Fibroblast of lung (primary cell): ENCODE measurements around the gene SMARCA2. TPM values are rescaled to one million over a fixed set of nuclear protein-coding genes. Genes with fewer than 3 reads are reported as not detected.

ENCODE experiments used
- DNase-seq, 2 donors: peaks; one replicate each; pipeline versions ENCODE4 v3.0.0 to v3.0.0-alpha.2; 2010; ENCODE audit warnings: low read depth in 2 of 2
- H2AFZ ChIP-seq: 2 replicates; pipeline ENCODE4 v1.5.1; 2012; ENCODE audit warnings: low read length, control low read depth, inconsistent platforms
- H3K27ac ChIP-seq: 2 replicates; pipeline ENCODE4 v1.5.1; 2011; ENCODE audit warnings: low read length, control low read depth; ENCODE audit not compliant: insufficient read depth
- H3K27me3 ChIP-seq: 2 replicates; pipeline ENCODE4 v1.5.1; 2011; ENCODE audit warnings: mild to moderate bottlenecking, low read length; ENCODE audit not compliant: control insufficient read depth, insufficient read depth
- H3K36me3 ChIP-seq: 2 replicates; pipeline ENCODE4 v1.5.1; 2011; ENCODE audit warnings: low read length; ENCODE audit not compliant: control insufficient read depth, insufficient read depth
- H3K4me1 ChIP-seq: 2 replicates; pipeline ENCODE4 v1.5.1; 2011; ENCODE audit warnings: low read length; ENCODE audit not compliant: control insufficient read depth, insufficient read depth; ENCODE audit errors: extremely low read depth
- H3K4me2 ChIP-seq: 2 replicates; pipeline ENCODE4 v1.5.1; 2011; ENCODE audit warnings: low read length, control low read depth; ENCODE audit not compliant: insufficient read depth; ENCODE audit errors: extremely low read depth
- H3K4me3 ChIP-seq, 4 experiments: fragments of 200-600 bp in 1 of 4; sonication (generic) in 1 of 4; replicated peaks in 1 of 4; 2 replicates each; pipeline ENCODE4 v1.5.1; 2011 to 2016; ENCODE audit warnings: low read length in 4 of 4, low read depth in 3 of 4, mild to moderate bottlenecking in 3 of 4, control low read depth in 2 of 4, inconsistent platforms in 1 of 4, mixed read lengths in 1 of 4; ENCODE audit not compliant: insufficient read depth in 1 of 4; ENCODE audit errors: control extremely low read depth in 1 of 4
- H3K79me2 ChIP-seq: 2 replicates; pipeline ENCODE4 v1.5.1; 2012; ENCODE audit warnings: mild to moderate bottlenecking, low read length, inconsistent platforms; ENCODE audit not compliant: control insufficient read depth, insufficient read depth
- H3K9ac ChIP-seq: 2 replicates; pipeline ENCODE4 v1.5.1; 2011; ENCODE audit warnings: mild to moderate bottlenecking, low read length, control low read depth; ENCODE audit not compliant: insufficient read depth
- H3K9me3 ChIP-seq: 2 replicates; pipeline ENCODE4 v1.5.1; 2012; ENCODE audit warnings: low read depth, low read length; ENCODE audit not compliant: control insufficient read depth, insufficient read depth
- H4K20me1 ChIP-seq: 2 replicates; pipeline ENCODE4 v1.5.1; 2011; ENCODE audit warnings: low read length; ENCODE audit not compliant: control insufficient read depth, insufficient read depth; ENCODE audit errors: extremely low read depth
- EZH2 ChIP-seq: IDR thresholded peaks from 2 replicates; pipeline ENCODE4 v1.5.1; 2012; ENCODE audit warnings: low read length, control low read depth, mild to moderate bottlenecking; ENCODE audit errors: missing control alignments
- polyA plus RNA-seq, 2 donors: library from polyadenylated mRNA; depleted of rRNA in 1 of 2; stranded (reverse) in 1 of 2; unstranded in 1 of 2; fragments of >200 nt; gene quantifications; 2 replicates each; pipeline ENCODE4 v1.2.1, GENCODE V29; 2011 to 2012; ENCODE audit warnings: missing spikeins in 1 of 2
- total RNA-seq: library from RNA; depleted of rRNA; stranded (reverse); fragments of >200 nt; gene quantifications from 2 replicates; pipeline ENCODE4 v1.2.1, GENCODE V29; 2014
- TF ChIP-seq, protein P1 (sequence below), 2 donors: IDR thresholded peaks in 1 of 2; conservative IDR thresholded peaks in 1 of 2; 1 replicate in 1 of 2; 2 replicates in 1 of 2; pipeline ENCODE4 v1.5.1; 2011 to 2012; ENCODE audit warnings: low read length in 2 of 2, control low read depth in 1 of 2, inconsistent platforms in 1 of 2, low read depth in 1 of 2, mild to moderate bottlenecking in 1 of 2

SMARCA2 gene
- total and polyA plus RNA-seq, 2 donors (not counting 1 experiment from before 2014, with no cell fraction given) = 36.8 to 62.3 TPM

DNA sequence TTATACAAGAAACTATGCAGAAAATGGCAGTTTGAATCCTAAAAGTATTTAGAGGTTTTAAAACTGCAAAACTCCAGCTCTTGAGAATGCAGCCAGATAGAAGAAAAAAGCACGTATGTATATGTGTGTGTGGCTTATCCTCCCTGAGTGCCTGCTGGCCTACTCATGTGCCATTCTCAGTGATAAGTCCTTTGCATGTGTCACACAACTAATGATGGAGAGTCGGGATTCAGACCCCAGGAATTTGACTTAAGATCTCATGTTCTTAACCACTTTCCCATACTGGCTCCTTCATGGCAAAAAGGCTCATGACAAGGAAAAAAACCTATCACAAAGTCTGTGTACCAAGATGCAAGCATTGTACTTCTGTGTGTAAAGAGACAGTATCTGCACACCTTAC is 26.6 kb downstream of the SMARCA2 start:
- Histone ChIP-seq H3K27ac (no peak overlapping the region), H3K27me3 (no peaks in the 10 kb centered on the region), H3K9ac (no peak overlapping the region), H2AFZ (no peak overlapping the region), H3K9me3 (no peaks in the 10 kb centered on the region), H3K4me1 (no peaks in the 10 kb centered on the region), H3K36me3 (peaks cover 2% of the 10 kb centered on the region), H3K4me3 (no peak overlapping the region), H3K4me2 (no peak overlapping the region), H4K20me1 (no peaks in the 10 kb centered on the region), H3K79me2 (no peaks in the 10 kb centered on the region)
- peak in 1 of 2 donors; percentile 30 for DNase-seq
- TF ChIP-seq EZH2 = no peak
- TF ChIP-seq, protein P1, sequence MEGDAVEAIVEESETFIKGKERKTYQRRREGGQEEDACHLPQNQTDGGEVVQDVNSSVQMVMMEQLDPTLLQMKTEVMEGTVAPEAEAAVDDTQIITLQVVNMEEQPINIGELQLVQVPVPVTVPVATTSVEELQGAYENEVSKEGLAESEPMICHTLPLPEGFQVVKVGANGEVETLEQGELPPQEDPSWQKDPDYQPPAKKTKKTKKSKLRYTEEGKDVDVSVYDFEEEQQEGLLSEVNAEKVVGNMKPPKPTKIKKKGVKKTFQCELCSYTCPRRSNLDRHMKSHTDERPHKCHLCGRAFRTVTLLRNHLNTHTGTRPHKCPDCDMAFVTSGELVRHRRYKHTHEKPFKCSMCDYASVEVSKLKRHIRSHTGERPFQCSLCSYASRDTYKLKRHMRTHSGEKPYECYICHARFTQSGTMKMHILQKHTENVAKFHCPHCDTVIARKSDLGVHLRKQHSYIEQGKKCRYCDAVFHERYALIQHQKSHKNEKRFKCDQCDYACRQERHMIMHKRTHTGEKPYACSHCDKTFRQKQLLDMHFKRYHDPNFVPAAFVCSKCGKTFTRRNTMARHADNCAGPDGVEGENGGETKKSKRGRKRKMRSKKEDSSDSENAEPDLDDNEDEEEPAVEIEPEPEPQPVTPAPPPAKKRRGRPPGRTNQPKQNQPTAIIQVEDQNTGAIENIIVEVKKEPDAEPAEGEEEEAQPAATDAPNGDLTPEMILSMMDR (conservative IDR thresholded peaks at IDR 0.05 in 1 of 2, IDR thresholded peaks at IDR 0.05 in 1 of 2; ENCODE audit: low read depth in 1 of 2, low read length in 2 of 2) = no peak

DNA sequence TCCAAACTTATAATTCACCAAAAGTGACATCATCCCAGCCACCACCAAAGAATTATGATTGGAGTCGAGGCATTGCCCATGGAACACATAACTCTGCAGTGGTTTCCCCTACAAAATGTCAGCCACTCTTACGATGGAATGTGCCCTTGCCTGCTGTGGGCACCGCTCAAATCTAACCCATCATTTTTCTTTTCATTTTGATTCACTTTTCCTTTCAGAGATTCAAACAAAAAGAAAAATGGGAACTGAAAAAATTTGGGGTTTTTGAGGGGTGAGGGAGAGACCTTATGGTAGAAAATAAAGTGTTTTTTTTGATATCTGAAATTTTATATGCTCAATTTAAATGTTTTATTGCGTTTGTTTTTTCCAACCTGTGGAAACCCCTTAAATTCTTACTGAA is 28.1 kb downstream of the SMARCA2 start:
- no peaks in the 10 kb centered on the region for H4K20me1 ChIP-seq
- no peak overlapping the region for H2AFZ ChIP-seq
- H3K4me1 ChIP-seq = no peaks in the 10 kb centered on the region
- H3K36me3 ChIP-seq = peaks cover 5% of the 10 kb centered on the region
- peak in 1 of 2 donors; percentile 14 for DNase-seq
- no peak for TF ChIP-seq EZH2
- H3K27me3 ChIP-seq = no peaks in the 10 kb centered on the region
- H3K9me3 ChIP-seq = no peaks in the 10 kb centered on the region
- H3K4me3 ChIP-seq = no peak overlapping the region
- no peak overlapping the region for H3K27ac ChIP-seq
- no peaks in the 10 kb centered on the region for H3K79me2 ChIP-seq
- no peak overlapping the region for H3K4me2 ChIP-seq
- H3K9ac ChIP-seq = no peak overlapping the region

DNA sequence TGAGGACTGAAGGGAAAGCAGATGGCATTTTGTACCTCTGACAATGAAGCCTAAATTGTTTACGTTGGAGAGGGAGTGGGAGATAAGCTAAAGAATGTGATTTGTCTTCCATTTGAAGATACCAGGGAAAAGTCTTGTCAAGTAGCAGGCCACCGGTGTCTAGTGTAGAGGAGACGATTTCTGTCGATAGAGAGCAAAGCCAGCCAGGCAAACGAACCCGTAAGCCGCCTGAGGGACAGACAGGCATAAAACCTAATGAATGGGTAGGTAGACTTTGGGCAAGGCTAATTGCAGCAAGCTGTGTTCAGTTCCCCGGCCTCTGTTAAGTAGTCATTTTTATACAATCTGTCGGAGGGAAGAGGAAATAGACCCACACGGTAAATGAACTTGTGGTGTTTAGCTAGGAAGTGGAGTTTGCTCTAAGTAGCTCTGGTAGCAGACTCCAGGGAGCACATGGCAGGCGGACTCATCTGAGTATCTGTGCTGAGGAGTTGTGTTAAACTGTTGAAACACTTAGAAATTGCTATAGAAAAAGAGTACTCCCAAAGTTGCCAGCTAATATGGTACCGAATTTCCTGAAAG is 28.8 kb downstream of the SMARCA2 start:
- H3K36me3 ChIP-seq = peaks cover 5% of the 10 kb centered on the region
- H3K9me3 ChIP-seq = no peaks in the 10 kb centered on the region
- no peak overlapping the region for H2AFZ ChIP-seq
- no peak overlapping the region for H3K4me3 ChIP-seq
- no peak for TF ChIP-seq EZH2
- TF ChIP-seq, protein P1 (conservative IDR thresholded peaks at IDR 0.05 in 1 of 2, IDR thresholded peaks at IDR 0.05 in 1 of 2; ENCODE audit: low read depth in 1 of 2, low read length in 2 of 2) = no peak
- no peak overlapping the region for H3K9ac ChIP-seq
- no peaks in the 10 kb centered on the region for H4K20me1 ChIP-seq
- H3K79me2 ChIP-seq = no peaks in the 10 kb centered on the region
- no peak for DNase-seq
- no peak overlapping the region for H3K4me2 ChIP-seq
- no peaks in the 10 kb centered on the region for H3K27me3 ChIP-seq
- no peak overlapping the region for H3K27ac ChIP-seq
- no peaks in the 10 kb centered on the region for H3K4me1 ChIP-seq
